ENCODE measurements around the gene NDRG3.
"Not testable (repeated sequence)": the region's sequence is repeated elsewhere in the genome, so short reads cannot be mapped to it uniquely, and the experiment has no call there.

Gene NDRG3

DNA sequence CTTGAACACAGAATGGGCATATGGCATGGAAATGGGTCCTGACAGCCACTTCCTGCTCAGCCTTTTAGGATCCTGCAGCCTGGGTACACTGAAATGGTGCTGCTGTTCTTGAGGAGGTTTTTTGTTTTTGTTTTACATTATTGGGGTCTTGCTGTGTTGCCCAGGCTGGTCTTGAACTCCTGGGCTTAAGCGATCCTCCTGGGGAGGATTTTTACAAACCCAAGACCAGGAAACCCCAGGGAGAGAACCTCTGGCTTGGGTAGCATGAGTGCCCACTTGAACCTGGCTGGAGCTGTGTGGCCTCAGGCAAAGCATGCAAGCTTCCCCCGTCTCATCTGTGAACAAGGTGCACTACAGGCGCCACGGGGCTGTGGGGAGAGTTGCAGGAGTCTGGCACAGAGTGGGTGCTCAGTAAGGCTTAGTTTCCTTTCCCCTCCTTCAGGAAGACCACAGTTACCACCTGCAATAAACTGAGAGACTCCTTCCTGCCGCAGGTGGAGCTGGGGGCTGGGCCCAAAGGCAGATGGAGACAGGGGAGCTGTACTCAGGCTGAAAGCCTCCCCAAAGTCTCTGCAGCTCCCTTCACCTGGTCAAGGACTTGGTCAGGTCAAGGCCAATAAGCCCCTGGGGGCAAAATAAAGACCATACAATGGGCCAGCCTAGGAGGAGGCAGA is 101.7 kb downstream of the NDRG3 start:
- DNase-seq (ENCODE audit: low read depth, low spot score), result peak; percentile 43

DNA sequence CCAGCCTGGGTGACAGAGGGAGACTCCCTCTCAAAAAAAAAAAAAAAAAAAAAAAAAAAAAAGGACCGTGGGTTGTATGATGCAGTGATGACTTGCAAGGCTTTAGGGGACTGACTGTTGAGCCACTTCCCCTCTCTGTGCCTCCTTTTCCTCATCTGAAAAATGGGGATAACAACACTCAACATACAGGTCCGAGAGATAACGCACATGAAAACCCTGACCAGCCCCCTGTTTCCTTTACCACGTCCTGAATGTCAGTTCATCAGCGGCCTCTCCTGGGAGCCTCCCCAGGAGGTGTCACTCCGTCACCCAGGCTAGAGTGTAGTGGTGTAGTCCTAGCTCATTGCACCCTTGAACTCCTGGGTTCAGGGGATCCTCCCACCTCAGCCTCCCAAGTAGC is 103.8 kb downstream of the NDRG3 start:
- no peak for DNase-seq (ENCODE audit: low read depth, low spot score)

DNA sequence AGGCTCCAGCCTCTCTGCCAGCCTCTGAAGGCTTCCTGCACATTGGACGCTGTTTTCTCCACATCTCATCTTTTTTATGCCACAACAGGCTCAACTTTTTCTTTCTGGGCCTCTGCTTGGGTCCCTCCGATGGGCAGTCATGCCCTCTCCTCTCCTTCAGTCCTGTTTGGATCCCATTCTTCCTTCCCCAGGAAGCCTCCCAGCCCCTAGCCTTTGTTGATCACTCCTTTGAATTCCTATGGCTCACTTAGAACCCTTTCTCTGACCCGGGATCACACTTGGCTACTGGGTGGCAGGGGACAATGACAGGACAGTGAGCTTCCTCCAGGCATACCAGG is 104.4 kb downstream of the NDRG3 start:
- DNase-seq (ENCODE audit: low read depth, low spot score), result no peak

DNA sequence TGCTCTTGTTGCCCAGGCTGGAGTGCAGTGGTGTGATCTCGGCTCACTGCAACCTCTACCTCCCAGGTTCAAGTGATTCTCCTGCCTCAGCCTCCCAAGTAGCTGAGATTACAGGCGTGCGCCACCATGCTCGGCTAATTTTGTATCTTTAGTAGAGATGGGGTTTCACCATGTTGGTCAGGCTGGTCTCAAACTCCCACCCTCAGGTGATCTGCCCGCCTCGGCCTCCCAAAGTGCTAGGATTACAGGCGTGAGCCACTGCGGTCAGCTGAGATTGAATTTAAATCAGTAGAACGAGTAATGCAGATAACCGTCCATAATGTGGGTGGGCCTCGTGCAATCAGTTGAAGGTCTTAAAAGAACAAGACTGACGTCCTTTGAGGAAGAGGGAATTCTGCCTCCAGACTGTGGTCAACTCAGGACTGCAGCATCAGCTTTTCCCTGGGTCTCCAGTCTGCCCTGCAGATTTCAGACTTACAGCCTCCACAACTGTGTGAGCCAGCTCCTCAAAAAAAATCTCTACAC is 107.0 kb downstream of the NDRG3 start:
- DNase-seq (ENCODE audit: low read depth, low spot score), result not testable (repeated sequence)

DNA sequence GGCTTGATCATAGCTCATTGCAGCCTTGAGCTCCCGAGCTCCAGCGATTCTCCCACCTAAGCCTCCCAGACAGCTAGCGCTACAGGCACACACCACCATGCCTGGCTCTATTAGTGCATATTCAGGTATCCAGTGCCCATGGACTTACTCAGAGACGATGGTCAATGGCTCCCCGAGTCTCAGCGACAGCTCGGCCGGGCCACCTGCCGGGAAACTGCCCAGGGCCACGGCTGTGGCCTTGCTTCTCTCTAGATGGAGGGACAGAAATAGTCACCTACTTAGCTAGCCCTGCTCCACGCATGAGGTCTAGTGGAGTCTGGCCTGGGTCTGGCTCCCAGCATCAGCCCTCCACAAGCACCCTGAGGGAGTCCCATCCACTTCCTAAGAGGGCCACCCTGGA is 111.5 kb downstream of the NDRG3 start:
- no peak for DNase-seq (ENCODE audit: low read depth, low spot score)

DNA sequence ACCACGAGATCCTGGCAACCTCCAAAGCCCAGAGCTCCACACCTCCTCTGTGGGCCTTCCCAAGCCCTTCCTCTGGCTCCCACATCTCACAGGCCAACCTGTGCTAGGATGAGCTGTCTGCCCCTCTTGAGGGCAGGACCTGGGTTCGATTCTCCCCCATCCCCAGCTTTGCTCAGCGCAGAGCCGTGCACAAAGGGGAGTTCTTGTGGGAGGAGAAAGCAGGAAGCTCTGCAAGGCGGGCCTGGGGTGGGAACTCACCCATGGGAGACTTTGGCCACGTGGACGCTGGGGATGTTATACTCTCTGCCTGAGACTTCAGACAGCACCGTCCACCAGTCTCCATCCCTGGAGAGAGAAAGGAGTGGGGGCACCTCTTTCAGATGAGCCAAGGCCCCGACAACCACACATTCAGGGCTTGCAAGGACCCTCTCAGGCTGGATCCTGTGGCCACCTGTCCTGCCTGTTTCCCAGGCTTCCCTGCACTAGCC is 112.6 kb downstream of the NDRG3 start:
- DNase-seq (ENCODE audit: low read depth, low spot score), result no peak

DNA sequence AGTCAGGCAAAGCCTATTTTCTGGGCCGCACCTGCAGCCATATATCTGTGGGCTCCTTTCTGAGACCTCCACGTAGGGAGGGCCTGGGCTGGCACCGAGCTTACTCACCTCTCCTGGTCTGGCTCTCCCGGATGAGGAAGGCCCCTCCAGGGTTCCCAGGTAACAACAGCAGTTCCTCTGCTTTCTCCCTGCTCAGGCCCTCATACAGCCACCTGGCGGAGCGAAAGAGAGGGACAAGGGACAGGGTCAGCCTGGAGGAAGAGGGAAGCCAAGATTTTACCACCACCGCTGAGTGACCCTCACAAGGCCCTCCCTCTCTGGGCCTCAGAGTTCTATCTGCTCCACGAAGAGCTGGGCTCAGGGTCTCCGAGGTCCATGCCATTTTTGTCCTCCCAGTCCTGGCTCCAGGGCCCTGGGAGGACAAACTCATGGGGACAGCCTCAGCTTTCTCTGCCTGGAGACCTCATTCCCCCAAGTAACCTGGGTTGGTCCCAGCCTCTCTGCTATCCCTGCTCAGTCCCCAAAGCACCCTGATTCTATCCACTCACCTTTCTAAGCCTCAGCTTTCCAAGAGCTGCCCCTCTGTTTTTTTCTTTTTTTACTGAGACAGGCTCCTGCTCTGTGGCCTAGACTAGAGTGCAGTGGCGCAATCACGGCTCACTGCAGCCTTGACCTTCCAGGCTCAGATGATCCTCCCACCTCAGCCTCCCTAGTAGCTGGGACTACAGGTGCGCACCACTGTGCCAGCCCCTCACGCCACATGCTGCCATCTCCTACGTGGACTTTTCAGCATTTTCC is 113.2 kb downstream of the NDRG3 start:
- no peak for DNase-seq (ENCODE audit: low read depth, low spot score)

DNA sequence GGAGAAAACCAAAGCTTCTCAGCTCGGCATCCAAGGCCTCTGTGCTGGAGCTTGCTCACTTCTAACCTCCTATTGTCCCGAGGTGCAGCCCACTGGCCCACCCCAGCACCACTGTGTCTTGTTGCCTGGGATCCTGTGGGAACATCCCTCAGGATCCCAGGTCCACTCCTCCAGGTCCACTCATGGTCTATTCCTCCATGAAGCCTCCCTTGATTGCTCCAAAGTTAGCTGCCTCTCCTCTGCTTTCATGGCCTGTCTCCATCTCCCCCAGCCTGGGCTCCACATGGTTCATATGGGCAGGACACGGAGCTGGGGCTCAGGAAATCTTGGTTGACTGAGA is 113.8 kb downstream of the NDRG3 start:
- no peak for DNase-seq (ENCODE audit: low read depth, low spot score)

DNA sequence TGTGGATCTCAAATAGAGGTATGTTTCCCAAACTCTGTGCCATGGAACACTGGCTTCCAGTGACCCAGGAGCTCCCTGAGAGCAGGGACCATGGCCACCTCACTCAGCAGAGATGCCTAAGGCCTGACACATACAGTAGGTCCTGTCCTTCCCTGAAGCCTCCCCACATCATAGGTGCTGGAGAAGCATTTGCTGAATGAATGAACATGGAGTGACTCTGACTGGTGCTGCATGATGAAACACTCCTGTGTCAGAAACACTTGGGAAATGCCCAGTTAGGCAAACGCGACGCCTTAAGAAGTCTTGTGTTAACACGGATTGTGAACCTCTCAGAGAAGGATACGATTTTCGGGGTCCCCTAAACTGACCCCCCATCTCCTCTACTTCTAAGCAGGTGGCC is 114.2 kb downstream of the NDRG3 start:
- no peak for DNase-seq (ENCODE audit: low read depth, low spot score)

DNA sequence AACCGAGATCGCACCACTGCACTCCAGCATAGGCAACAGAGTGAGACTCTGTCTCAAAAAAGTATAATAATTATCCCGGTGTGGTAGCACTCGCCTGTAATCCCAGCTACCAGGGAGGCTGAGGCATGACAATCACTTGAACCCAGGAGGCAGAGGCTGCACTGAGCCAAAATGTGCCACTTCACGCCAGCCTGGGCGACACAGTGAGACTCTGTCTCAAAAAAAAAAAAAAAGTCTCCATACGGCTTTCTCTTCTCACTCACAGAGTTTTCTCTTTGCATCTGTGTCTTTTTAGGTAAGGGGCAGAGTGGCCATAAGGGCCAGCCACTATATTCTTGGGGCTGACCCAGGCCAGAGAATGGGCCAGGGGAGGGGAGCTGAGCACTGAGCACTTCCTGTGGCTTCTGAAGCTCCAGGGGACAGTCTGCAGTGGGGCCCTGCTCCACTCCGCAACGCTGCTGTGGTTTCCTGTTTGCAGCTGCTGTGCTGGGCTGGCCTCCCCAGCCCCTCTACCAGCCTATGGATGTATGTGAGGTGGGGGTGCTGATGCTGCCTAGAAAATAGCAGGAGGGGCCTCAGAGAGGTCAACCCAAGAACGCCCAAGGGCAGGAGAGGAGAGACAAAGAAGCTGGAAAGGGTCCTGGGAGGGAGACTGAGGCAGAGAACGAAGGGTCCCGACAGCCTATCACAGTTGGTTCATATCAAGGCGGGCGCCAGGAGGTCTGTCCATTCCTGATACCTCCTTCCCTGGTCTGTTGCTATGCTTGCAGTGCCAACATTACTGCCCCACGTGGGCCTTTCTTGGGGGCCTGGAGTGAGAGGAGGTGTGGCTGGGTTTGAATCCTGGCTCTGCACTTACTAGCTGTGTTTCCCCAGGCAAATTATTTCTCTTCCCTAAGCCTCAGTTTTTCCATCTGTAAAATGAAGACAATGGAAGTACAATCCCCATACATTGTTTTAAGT is 115.9 kb downstream of the NDRG3 start:
- no peak for DNase-seq (ENCODE audit: low read depth, low spot score)

DNA sequence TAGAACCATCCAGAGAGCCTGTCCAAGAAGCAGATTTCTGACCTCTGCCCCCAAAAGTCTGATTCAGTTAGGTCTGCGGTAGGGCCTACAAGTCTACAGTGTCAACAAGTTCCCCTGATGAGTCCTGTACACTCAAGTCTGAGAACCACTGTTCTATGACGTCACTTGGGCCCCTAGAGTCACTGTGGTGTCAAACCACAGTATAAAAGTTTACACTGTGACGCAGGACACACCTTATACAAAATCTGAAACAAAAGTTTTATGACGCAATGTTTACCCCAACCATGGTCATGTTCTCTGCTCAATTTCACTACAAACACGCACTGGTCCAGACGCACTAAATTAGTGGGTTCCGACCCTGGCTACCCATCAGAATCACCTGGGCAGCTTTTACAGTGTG is 117.8 kb downstream of the NDRG3 start:
- no peak for DNase-seq (ENCODE audit: low read depth, low spot score)

DNA sequence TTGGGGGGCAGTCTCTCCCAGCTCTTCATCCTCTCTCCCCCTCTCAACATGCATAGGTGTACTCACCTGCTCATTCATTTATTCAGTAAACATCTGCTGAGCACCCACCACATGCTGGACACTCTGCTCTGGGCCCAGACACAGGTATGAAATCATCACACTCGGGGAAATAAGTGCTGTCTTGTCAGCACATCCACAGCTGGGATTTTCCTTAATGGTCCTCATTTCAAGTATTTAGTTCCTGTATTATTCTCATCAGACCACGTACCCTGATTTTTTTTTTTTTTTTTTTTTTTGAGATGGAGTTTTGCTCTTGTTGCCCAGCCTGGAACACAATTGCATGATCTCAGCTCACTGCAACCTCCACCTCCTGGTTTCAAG is 121.0 kb downstream of the NDRG3 start:
- DNase-seq (ENCODE audit: low read depth, low spot score), result no peak

DNA sequence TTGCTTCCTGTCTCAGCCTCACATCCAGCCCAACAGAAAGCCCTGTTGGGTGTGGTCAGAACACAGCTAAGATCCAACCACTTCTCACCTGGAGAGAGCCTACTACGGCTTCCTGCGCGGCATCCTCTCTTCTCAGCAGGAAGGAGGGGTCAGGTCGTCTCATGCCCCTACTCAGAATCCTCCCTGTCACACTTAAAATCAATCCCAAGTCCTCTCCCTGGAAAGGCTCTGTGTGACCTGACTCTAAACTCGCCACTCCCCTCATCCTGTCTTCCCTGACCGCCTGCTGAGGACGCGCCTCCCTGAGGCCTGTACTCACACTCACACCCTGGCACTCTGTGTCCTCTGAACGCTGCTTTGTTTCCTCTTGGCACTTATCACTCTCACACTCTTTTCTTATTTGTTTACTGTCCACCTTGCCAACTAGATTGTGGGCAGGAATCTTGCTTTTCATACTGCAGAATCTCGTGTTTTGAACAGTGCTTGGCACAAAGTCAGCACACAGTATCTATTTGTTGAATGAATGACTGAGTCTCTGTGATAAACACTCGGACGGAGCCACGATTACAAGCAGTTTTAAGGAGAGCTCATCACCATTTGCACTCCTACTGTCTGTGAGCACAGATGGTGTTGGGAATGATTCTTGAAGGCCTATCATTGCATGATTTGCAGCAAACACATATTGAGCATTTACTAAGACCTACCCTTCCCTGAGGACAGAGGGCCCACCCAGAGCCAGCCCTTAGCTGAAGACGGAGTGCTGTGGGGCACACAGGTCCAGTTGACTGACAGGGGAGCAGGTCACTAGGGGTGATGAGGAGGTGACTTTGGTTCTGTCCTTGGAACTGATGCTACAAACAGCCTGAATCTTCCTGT is 121.6 kb downstream of the NDRG3 start:
- no peak for DNase-seq (ENCODE audit: low read depth, low spot score)

DNA sequence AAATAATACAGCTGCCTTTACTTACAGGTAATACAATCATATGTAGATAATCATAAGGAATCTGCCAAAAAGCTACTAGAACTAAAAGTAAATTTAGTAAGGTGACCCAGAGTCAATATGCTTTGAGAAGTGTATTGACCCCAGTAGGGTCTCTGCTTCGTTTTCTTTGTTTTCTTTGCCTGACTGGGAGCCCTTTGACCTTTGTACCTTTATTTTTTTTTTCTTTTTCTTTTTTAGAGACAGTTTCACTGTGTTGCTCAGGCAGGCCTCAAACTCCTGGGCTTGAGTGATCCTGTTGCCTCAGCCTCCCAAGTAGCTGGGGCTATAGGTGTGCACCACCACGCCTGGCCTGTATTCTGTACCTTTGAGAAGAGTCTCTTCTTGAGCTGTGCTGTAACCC is 122.4 kb downstream of the NDRG3 start:
- DNase-seq (ENCODE audit: low read depth, low spot score), result no peak

DNA sequence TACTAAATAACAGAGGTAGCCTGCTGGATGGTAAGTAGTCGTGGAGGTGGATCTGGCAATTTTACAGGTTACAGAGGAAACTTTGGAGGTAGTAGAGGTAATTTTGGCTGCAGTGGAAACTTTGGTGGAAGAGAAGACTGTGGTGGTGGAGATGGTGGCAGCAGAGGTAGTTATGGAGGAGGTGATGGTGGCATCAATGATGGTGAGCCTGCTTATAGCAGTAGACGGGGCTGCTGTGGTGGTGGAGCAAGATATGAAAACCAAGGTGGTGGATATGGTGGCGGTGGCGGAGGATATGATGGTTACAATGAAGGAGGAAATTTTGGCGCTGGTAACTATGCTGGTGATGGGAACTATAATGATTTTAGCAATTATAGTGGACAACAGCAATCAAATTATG is 125.0 kb downstream of the NDRG3 start:
- DNase-seq (ENCODE audit: low read depth, low spot score), result no peak

DNA sequence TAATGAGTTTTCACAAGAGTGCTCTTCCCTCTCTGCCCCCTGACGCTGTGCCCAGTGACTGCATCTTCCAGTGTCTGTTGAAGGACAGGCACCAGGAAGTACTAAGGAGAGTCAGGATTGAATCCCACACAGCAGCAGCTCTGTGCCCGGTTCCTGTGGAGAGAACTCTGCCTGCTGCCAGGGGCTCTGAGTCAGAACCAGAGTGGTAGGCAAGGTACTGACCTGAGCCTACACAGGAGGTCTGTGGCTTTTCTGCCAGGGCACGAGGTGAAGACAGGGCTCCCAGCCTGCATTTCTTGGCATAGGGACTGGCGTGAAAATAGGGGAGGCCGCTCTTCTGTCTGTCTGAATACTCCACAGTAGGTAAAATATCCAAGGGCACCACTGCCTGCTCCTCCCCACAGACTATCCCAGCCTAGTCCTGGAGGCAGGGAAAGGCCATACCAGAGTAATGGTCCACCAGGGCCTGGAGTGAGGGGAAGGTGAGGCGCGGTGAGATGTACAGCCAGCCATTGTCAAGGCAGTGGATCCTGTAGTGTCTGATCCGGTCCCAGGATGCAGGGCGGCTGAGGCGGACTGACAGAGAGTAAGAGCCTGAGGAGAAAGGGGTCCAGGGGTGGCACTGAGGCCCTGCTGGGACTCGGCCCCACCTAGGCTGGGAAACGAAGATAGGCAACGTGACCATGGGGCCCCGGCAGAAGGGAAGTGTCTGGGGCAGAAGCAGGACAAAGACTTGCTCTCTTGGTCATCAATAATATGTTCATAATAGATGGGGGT is 130.9 kb downstream of the NDRG3 start:
- DNase-seq (ENCODE audit: low read depth, low spot score), result no peak

DNA sequence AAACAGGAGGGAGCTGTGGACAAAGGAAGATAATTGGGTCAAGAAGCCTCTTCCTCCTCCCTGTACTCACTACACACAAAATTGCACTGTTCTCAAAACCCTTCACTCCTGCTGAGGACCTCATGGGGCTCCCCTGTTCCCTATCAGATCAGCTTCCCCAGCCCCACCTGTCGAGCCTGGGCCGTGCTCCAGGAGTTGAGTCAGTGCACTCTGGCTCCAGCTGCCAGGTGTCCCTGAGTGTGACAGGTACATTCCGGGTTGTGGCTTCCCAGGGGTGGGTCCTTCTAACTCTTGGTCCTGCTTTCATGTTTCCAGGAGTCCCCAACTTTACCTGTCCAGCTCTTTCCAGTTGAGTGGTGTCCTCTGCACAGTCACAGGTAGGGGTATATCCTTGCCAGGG is 131.9 kb downstream of the NDRG3 start:
- no peak for DNase-seq (ENCODE audit: low read depth, low spot score)

DNA sequence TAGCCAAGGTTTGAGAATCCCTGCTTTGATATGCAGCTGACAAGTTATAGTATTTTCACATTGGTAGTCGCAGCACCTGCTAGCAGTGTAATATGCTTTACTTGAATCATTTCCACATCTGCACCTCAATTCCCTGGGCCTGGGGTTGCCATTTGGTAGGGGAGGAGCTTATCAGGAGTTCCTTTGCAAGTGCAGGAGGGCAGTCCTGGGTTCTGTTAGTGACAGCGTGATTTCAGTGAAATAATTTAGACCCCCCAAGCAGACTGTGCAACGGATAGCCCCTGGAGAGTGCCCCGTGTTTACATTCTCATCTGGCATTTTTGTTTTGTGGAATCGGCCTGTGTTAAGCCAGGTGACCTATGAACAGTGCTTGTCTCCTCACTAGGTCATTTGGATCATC is 134.3 kb downstream of the NDRG3 start:
- no peak for DNase-seq (ENCODE audit: low read depth, low spot score)

DNA sequence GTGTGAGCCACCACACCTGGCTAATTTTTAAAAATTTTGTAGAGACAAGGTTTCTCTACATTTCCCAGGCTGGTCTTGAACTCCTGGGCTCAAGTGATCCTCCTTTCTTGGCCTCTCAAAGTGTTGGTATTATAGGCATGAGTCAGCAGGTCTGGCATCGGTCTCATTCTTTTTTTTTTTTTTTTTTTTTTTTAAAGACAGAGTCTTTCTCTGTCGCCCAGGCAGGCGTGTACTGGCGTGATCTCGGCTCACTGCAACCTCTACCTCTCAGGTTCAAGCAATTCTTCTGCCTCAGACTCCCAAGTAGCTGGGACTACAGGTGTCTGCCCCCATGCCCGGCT is 137.5 kb downstream of the NDRG3 start:
- not testable (repeated sequence) for DNase-seq (ENCODE audit: low read depth, low spot score)

DNA sequence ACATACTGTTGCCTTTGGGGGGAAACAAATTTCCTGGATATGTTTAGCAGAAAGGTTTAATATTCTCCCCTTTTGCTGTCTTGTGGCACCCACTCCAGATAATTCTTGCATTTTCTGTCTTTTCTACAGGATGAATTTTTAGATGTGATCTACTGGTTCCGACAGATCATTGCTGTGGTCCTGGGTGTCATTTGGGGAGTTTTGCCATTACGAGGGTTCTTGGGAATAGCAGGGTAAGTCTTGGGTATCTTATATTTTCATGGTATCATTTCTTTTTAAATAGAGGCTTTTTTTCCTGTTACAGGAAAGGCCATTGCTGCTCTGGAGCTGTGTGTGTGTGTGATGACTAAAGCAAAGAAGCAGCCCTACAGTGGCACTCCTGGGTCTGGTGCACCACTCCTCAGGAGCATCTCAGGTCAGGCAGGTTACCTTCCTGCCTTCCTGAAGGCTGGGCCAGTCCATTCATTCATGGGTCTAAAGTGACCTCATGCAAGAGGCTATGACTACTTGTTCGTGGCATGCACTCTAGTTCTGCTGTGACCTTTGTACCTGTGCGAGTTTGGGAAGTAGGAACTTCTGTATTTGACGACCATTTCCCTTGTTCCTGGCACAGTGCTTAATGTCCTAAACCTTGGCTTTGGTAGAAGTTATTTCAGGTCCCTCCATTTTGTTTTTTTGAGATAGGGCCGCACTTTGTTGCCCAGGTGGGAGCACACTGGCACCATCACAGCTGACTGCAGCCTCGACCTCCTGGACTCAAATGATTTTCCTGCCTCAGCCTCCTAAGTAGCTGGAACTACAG is 138.1 kb downstream of the NDRG3 start:
- DNase-seq (ENCODE audit: low read depth, low spot score), result no peak
